Measurements from ENCODE around the gene LRRC10B. TPM values are rescaled to one million over a fixed set of nuclear protein-coding genes. Genes with fewer than 3 reads are reported as not detected.
A peak's percentile ranks its signal among the peaks of the same experiment; 100 is the strongest.

Gene LRRC10B
- total and polyA plus RNA-seq, 2 experiments from 2014 or later, result 0.43 TPM; not detected in 1

GRCh38 chr11:61468002-61468401 lies 40.5 kb upstream of the LRRC10B start:
- no peak overlapping the region for H3K9ac ChIP-seq
- no peaks in the 10 kb centered on the region for H3K27me3 ChIP-seq (replicated peaks; ENCODE audit: insufficient read depth)
- H3K36me3 ChIP-seq (ENCODE audit: low read depth), result no peaks in the 10 kb centered on the region
- H4K20me1 ChIP-seq (ENCODE audit: insufficient read depth), result no peaks in the 10 kb centered on the region
- H3K9me3 ChIP-seq (ENCODE audit: low read depth), result no peaks in the 10 kb centered on the region
- H3K4me1 ChIP-seq (ENCODE audit: insufficient read depth), result peaks cover 14% of the 10 kb centered on the region
- H3K4me2 ChIP-seq (ENCODE audit: unreplicated experiment), result no peak overlapping the region
- no peak overlapping the region for H2AFZ ChIP-seq
- in situ Hi-C loops (cut with MboI), result no loop called here
- no peaks in the 10 kb centered on the region for H3K9me2 ChIP-seq (ENCODE audit: insufficient read depth)
- H3K79me2 ChIP-seq (ENCODE audit: insufficient read depth), result no peaks in the 10 kb centered on the region
- 85 to 88% methylated on average over 7 of the region's 7 CpGs for WGBS, 2 experiments (ENCODE audit: low coverage in 1 of 2, low lambda C conversion rate in 2 of 2, missing lambda C conversion rate in 2 of 2)
- no peak for DNase-seq
- TF ChIP-seq EZH2 (IDR thresholded peaks at IDR 0.05; ENCODE audit: insufficient read depth, poor library complexity, severe bottlenecking) (no peak), EZH2phosphoT487 (IDR thresholded peaks at IDR 0.05; ENCODE audit: insufficient read depth, low read depth) (no peak)
- H3F3A ChIP-seq (ENCODE audit: insufficient read depth), result peaks cover 13% of the 10 kb centered on the region
- no peak overlapping the region for H3K4me3 ChIP-seq
- no peak overlapping the region for H3K27ac ChIP-seq

- in situ Hi-C loops (cut with MboI), result loop anchor here (10.0 kb wide), 1 partner anchor 163 kb away; no protein-coding TSS in a partner anchor
These were observed 36.3 kb upstream of the LRRC10B start for GRCh38 chr11:61472282-61472681.

GRCh38 chr11:61472868-61473267 lies 35.7 kb upstream of the LRRC10B start:
- Histone ChIP-seq H3K4me2 (ENCODE audit: unreplicated experiment) (no peak overlapping the region), H4K20me1 (ENCODE audit: insufficient read depth) (no peaks in the 10 kb centered on the region), H3F3A (ENCODE audit: insufficient read depth) (peaks cover 26% of the 10 kb centered on the region), H3K4me1 (ENCODE audit: insufficient read depth) (peaks cover 38% of the 10 kb centered on the region), H3K36me3 (ENCODE audit: low read depth) (no peaks in the 10 kb centered on the region), H3K9ac (peak overlapping the region; percentile 82), H2AFZ (0 out of 2 replicates have a peak overlapping the region, but pooled peaks have one; percentile 34), H3K27me3 (replicated peaks; ENCODE audit: insufficient read depth) (no peaks in the 10 kb centered on the region), H3K79me2 (ENCODE audit: insufficient read depth) (no peaks in the 10 kb centered on the region), H3K27ac (peak overlapping the region; percentile 96), H3K4me3 (no peak overlapping the region), H3K9me2 (ENCODE audit: insufficient read depth) (no peaks in the 10 kb centered on the region), H3K9me3 (ENCODE audit: low read depth) (no peaks in the 10 kb centered on the region)
- WGBS, 2 experiments (ENCODE audit: low coverage in 1 of 2, low lambda C conversion rate in 2 of 2, missing lambda C conversion rate in 2 of 2), result 36 to 41% methylated on average over 5 of the region's 5 CpGs
- TF ChIP-seq EZH2phosphoT487 (IDR thresholded peaks at IDR 0.05; ENCODE audit: insufficient read depth, low read depth) (no peak), EZH2 (IDR thresholded peaks at IDR 0.05; ENCODE audit: insufficient read depth, poor library complexity, severe bottlenecking) (no peak)
- in situ Hi-C loops (cut with MboI), result loop anchor here (10.0 kb wide), 1 partner anchor 162 kb away; no protein-coding TSS in a partner anchor
- peak; percentile 92 for DNase-seq

More at GRCh38 chr11:61472282-61472681, 36.3 kb upstream of the LRRC10B start:
- H3K9me3 ChIP-seq (ENCODE audit: low read depth), result no peaks in the 10 kb centered on the region
- no peak overlapping the region for H3K4me3 ChIP-seq
- peak overlapping the region; percentile 82 for H3K9ac ChIP-seq
- no peaks in the 10 kb centered on the region for H3K79me2 ChIP-seq (ENCODE audit: insufficient read depth)
- WGBS, 2 experiments (ENCODE audit: low coverage in 1 of 2, low lambda C conversion rate in 2 of 2, missing lambda C conversion rate in 2 of 2), result 10 to 36% methylated on average over 5 of the region's 5 CpGs
- TF ChIP-seq EZH2 (IDR thresholded peaks at IDR 0.05; ENCODE audit: insufficient read depth, poor library complexity, severe bottlenecking), result no peak
- no peak for TF ChIP-seq EZH2phosphoT487 (IDR thresholded peaks at IDR 0.05; ENCODE audit: insufficient read depth, low read depth)
- H3K27me3 ChIP-seq (replicated peaks; ENCODE audit: insufficient read depth), result no peaks in the 10 kb centered on the region
- H2AFZ ChIP-seq, result peak overlapping the region; percentile 62
- H3K4me2 ChIP-seq (ENCODE audit: unreplicated experiment), result peak overlapping the region; percentile 62
- no peaks in the 10 kb centered on the region for H4K20me1 ChIP-seq (ENCODE audit: insufficient read depth)
- peaks cover 35% of the 10 kb centered on the region for H3K4me1 ChIP-seq (ENCODE audit: insufficient read depth)
- H3K27ac ChIP-seq, result peak overlapping the region; percentile 96
- no peaks in the 10 kb centered on the region for H3K36me3 ChIP-seq (ENCODE audit: low read depth)
- peak; percentile 71 for DNase-seq
- H3F3A ChIP-seq (ENCODE audit: insufficient read depth), result peaks cover 26% of the 10 kb centered on the region
- H3K9me2 ChIP-seq (ENCODE audit: insufficient read depth), result no peaks in the 10 kb centered on the region

- Histone ChIP-seq H3K9me2 (ENCODE audit: insufficient read depth) (no peaks in the 10 kb centered on the region), H4K20me1 (ENCODE audit: insufficient read depth) (no peaks in the 10 kb centered on the region), H3K27me3 (replicated peaks; ENCODE audit: insufficient read depth) (no peaks in the 10 kb centered on the region), H3K79me2 (ENCODE audit: insufficient read depth) (no peaks in the 10 kb centered on the region), H3K36me3 (ENCODE audit: low read depth) (no peaks in the 10 kb centered on the region), H3K27ac (peak overlapping the region; percentile 96), H3F3A (ENCODE audit: insufficient read depth) (peaks cover 26% of the 10 kb centered on the region), H3K4me2 (ENCODE audit: unreplicated experiment) (no peak overlapping the region), H2AFZ (no peak overlapping the region), H3K4me1 (ENCODE audit: insufficient read depth) (peaks cover 38% of the 10 kb centered on the region), H3K4me3 (no peak overlapping the region), H3K9me3 (ENCODE audit: low read depth) (no peaks in the 10 kb centered on the region), H3K9ac (peak overlapping the region; percentile 32; the same call in 1 of the 2 replicates)
- 51 to 53% methylated on average over 3 of the region's 3 CpGs for WGBS, 2 experiments (ENCODE audit: low coverage in 1 of 2, low lambda C conversion rate in 2 of 2, missing lambda C conversion rate in 2 of 2)
- TF ChIP-seq EZH2 (IDR thresholded peaks at IDR 0.05; ENCODE audit: insufficient read depth, poor library complexity, severe bottlenecking) (no peak), EZH2phosphoT487 (IDR thresholded peaks at IDR 0.05; ENCODE audit: insufficient read depth, low read depth) (no peak)
- DNase-seq, result peak; percentile 77
- in situ Hi-C loops (cut with MboI), result loop anchor here (10.0 kb wide), 1 partner anchor 161 kb away; no protein-coding TSS in a partner anchor
These were observed 35.1 kb upstream of the LRRC10B start for GRCh38 chr11:61473370-61474012.
